Right atrium auricular region (tissue), 2 donors: ENCODE measurements around the gene TBC1D20. TPM values are rescaled to one million over a fixed set of nuclear protein-coding genes. Genes with fewer than 3 reads are reported as not detected.

ENCODE experiments used
- DNase-seq: peaks from one replicate; pipeline ENCODE4 v3.0.0-alpha.2; 2019; ENCODE audit warnings: low spot score
- H3K27ac ChIP-seq, 2 donors: fragments of 200-600 bp; sonication (generic); 1 replicate in 1 of 2; 2 replicates in 1 of 2; pipeline ENCODE4 v1.5.1; 2016 to 2019
- H3K27me3 ChIP-seq, 2 donors: fragments of 200-600 bp; sonication (generic); one replicate each; pipeline versions ENCODE4 v1.5.1 to v1.6.0; 2017 to 2019
- H3K36me3 ChIP-seq: fragments of 200-600 bp; sonication (generic); one replicate; pipeline ENCODE4 v1.5.1; 2016
- H3K4me1 ChIP-seq, 2 donors: fragments of 200-600 bp; sonication (generic); one replicate each; pipeline versions ENCODE4 v1.5.1 to v1.6.0; 2017 to 2019
- H3K4me3 ChIP-seq, 2 donors: fragments of 200-600 bp; sonication (generic); 1 replicate in 1 of 2; 2 replicates in 1 of 2; pipeline ENCODE4 v1.5.1; 2017 to 2019; ENCODE audit warnings: mild to moderate bottlenecking in 1 of 2, moderate library complexity in 1 of 2
- H3K9me3 ChIP-seq, 2 donors: fragments of 200-600 bp; sonication (generic); one replicate each; pipeline ENCODE4 v1.5.1; 2019
- CTCF ChIP-seq, 2 donors: fragments of 200-600 bp; sonication (generic); IDR thresholded peaks; one replicate each; pipeline ENCODE4 v1.5.1; 2019; ENCODE audit warnings: antibody characterized with exemption in 2 of 2
- total RNA-seq, 2 donors: library from RNA; depleted of rRNA; stranded (reverse); fragments of >200 nt; gene quantifications; one replicate each; pipeline ENCODE4 v1.1.0, GENCODE V29; 2016

Gene TBC1D20
- total RNA-seq, 2 donors from 2014 or later = 24.3 to 27.0 TPM

GRCh38 chr20:487655-488054 is 25.3 kb upstream of the TBC1D20 start:
- H3K4me1 ChIP-seq = peaks cover 0 to 3% of the 10 kb centered on the region in 2 donors
- no peak overlapping the region for H3K4me3 ChIP-seq
- H3K36me3 ChIP-seq = peaks cover 81% of the 10 kb centered on the region
- no peaks in the 10 kb centered on the region for H3K27me3 ChIP-seq
- TF ChIP-seq CTCF (IDR thresholded peaks at IDR 0.05) = no peak
- no peak overlapping the region for H3K27ac ChIP-seq
- H3K9me3 ChIP-seq = no peaks in the 10 kb centered on the region
- no peak for DNase-seq

GRCh38 chr20:483815-484644 is 21.7 kb upstream of the TBC1D20 start:
- Histone ChIP-seq H3K27me3 (no peaks in the 10 kb centered on the region), H3K36me3 (peaks cover 62% of the 10 kb centered on the region), H3K9me3 (no peaks in the 10 kb centered on the region), H3K27ac (no peak overlapping the region), H3K4me3 (no peak overlapping the region), H3K4me1 (peaks cover 0 to 3% of the 10 kb centered on the region in 2 donors)
- TF ChIP-seq CTCF (IDR thresholded peaks at IDR 0.05) = no peak
- DNase-seq = no peak

- H3K27me3 ChIP-seq = no peaks in the 10 kb centered on the region
- no peak for DNase-seq
- H3K4me3 ChIP-seq = no peak overlapping the region
- H3K27ac ChIP-seq = no peak overlapping the region
- H3K4me1 ChIP-seq = peaks cover 0 to 3% of the 10 kb centered on the region in 2 donors
- no peaks in the 10 kb centered on the region for H3K9me3 ChIP-seq
- peaks cover 34% of the 10 kb centered on the region for H3K36me3 ChIP-seq
- TF ChIP-seq CTCF (IDR thresholded peaks at IDR 0.05) = no peak
Observed at GRCh38 chr20:481167-481566, 18.8 kb upstream of the TBC1D20 start.

- Histone ChIP-seq H3K36me3 (peaks cover 23% of the 10 kb centered on the region), H3K4me1 (peaks cover 0 to 3% of the 10 kb centered on the region in 2 donors), H3K27me3 (no peaks in the 10 kb centered on the region), H3K9me3 (no peaks in the 10 kb centered on the region), H3K4me3 (no peak overlapping the region), H3K27ac (no peak overlapping the region)
- no peak for TF ChIP-seq CTCF (IDR thresholded peaks at IDR 0.05)
- no peak for DNase-seq
Observed at GRCh38 chr20:480044-480443, 17.7 kb upstream of the TBC1D20 start.

GRCh38 chr20:479487-479886 is 17.2 kb upstream of the TBC1D20 start:
- H3K9me3 ChIP-seq = no peaks in the 10 kb centered on the region
- DNase-seq = no peak
- peaks cover 0 to 3% of the 10 kb centered on the region in 2 donors for H3K4me1 ChIP-seq
- H3K4me3 ChIP-seq = no peak overlapping the region
- H3K27me3 ChIP-seq = no peaks in the 10 kb centered on the region
- H3K27ac ChIP-seq = no peak overlapping the region
- no peak for TF ChIP-seq CTCF (IDR thresholded peaks at IDR 0.05)
- peaks cover 22% of the 10 kb centered on the region for H3K36me3 ChIP-seq
